ENCODE results near the gene PRSS2.

The PRSS2 gene

GRCh38 chr7:142793156-142793555 is 22.4 kb downstream of the PRSS2 start:
- Histone ChIP-seq H3K36me3 (ENCODE audit: control insufficient read depth, low read length) (peaks cover 12% of the 10 kb centered on the region), H3K79me2 (ENCODE audit: control insufficient read depth, low read length) (peaks cover 30% of the 10 kb centered on the region), H4K20me1 (ENCODE audit: control insufficient read depth, insufficient read depth, low read depth, low read length) (no peaks in the 10 kb centered on the region), H3K4me1 (ENCODE audit: control insufficient read depth, low read length) (peaks cover 95% of the 10 kb centered on the region), H3K9me3 (ENCODE audit: control insufficient read depth, insufficient read depth, low read length) (no peaks in the 10 kb centered on the region), H3K9me2 (replicated peaks; ENCODE audit: control insufficient read depth, low read length) (no peaks in the 10 kb centered on the region), H3K4me3 (ENCODE audit: low read length) (no peak overlapping the region), H3K27me3 (ENCODE audit: control insufficient read depth, low read length) (no peaks in the 10 kb centered on the region), H3K27ac (ENCODE audit: low read depth, low read length) (no peak overlapping the region), H3F3A (ENCODE audit: control insufficient read depth, insufficient read depth) (peaks cover 9% of the 10 kb centered on the region; the same call in 1 of the 2 replicates), H3K4me2 (ENCODE audit: low read length) (no peak overlapping the region)
- TF ChIP-seq EZH2phosphoT487 (IDR thresholded peaks at IDR 0.05; ENCODE audit: borderline replicate concordance, low read length) (no peak), CTCF (IDR thresholded peaks at IDR 0.05; ENCODE audit: low read depth, low read length, poor library complexity, severe bottlenecking) (no peak)

- H3K4me2 ChIP-seq (ENCODE audit: low read length) = peak overlapping the region; percentile 84
- H3K27ac ChIP-seq (ENCODE audit: low read depth, low read length) = peak overlapping the region; percentile 83
- H4K20me1 ChIP-seq (ENCODE audit: control insufficient read depth, insufficient read depth, low read depth, low read length) = no peaks in the 10 kb centered on the region
- TF ChIP-seq CTCF (IDR thresholded peaks at IDR 0.05; ENCODE audit: low read depth, low read length, poor library complexity, severe bottlenecking) = no peak
- no peak for TF ChIP-seq EZH2phosphoT487 (IDR thresholded peaks at IDR 0.05; ENCODE audit: borderline replicate concordance, low read length)
- peaks cover 95% of the 10 kb centered on the region for H3K4me1 ChIP-seq (ENCODE audit: control insufficient read depth, low read length)
- H3K9me3 ChIP-seq (ENCODE audit: control insufficient read depth, insufficient read depth, low read length) = no peaks in the 10 kb centered on the region
- peaks cover 24% of the 10 kb centered on the region for H3F3A ChIP-seq (ENCODE audit: control insufficient read depth, insufficient read depth)
- peak overlapping the region; percentile 88 for H3K4me3 ChIP-seq (ENCODE audit: low read length)
- peaks cover 53% of the 10 kb centered on the region for H3K79me2 ChIP-seq (ENCODE audit: control insufficient read depth, low read length)
- no peaks in the 10 kb centered on the region for H3K27me3 ChIP-seq (ENCODE audit: control insufficient read depth, low read length)
- no peaks in the 10 kb centered on the region for H3K9me2 ChIP-seq (replicated peaks; ENCODE audit: control insufficient read depth, low read length)
- H3K36me3 ChIP-seq (ENCODE audit: control insufficient read depth, low read length) = peaks cover 35% of the 10 kb centered on the region
Observed at GRCh38 chr7:142795339-142795863, 24.6 kb downstream of the PRSS2 start.

- peak overlapping the region; percentile 84 for H3K4me2 ChIP-seq (ENCODE audit: low read length)
- peak overlapping the region; percentile 88 for H3K4me3 ChIP-seq (ENCODE audit: low read length)
- H3K27me3 ChIP-seq (ENCODE audit: control insufficient read depth, low read length) = no peaks in the 10 kb centered on the region
Observed at GRCh38 chr7:142796001-142796500, 25.3 kb downstream of the PRSS2 start.

More at GRCh38 chr7:142796001-142796500, 25.3 kb downstream of the PRSS2 start:
- H3K9me3 ChIP-seq (ENCODE audit: control insufficient read depth, insufficient read depth, low read length) = no peaks in the 10 kb centered on the region
- H3K4me1 ChIP-seq (ENCODE audit: control insufficient read depth, low read length) = peaks cover 91% of the 10 kb centered on the region
- H4K20me1 ChIP-seq (ENCODE audit: control insufficient read depth, insufficient read depth, low read depth, low read length) = no peaks in the 10 kb centered on the region
- no peaks in the 10 kb centered on the region for H3K9me2 ChIP-seq (replicated peaks; ENCODE audit: control insufficient read depth, low read length)
- H3K27ac ChIP-seq (ENCODE audit: low read depth, low read length) = peak overlapping the region; percentile 83
- TF ChIP-seq EZH2phosphoT487 (IDR thresholded peaks at IDR 0.05; ENCODE audit: borderline replicate concordance, low read length) (no peak), CTCF (IDR thresholded peaks at IDR 0.05; ENCODE audit: low read depth, low read length, poor library complexity, severe bottlenecking) (no peak)
- H3F3A ChIP-seq (ENCODE audit: control insufficient read depth, insufficient read depth) = peaks cover 25% of the 10 kb centered on the region
- H3K36me3 ChIP-seq (ENCODE audit: control insufficient read depth, low read length) = peaks cover 40% of the 10 kb centered on the region
- peaks cover 56% of the 10 kb centered on the region for H3K79me2 ChIP-seq (ENCODE audit: control insufficient read depth, low read length)
